ENCODE measurements around the gene LTBP3.

LTBP3 gene

GRCh38 chr11:65496304-65497140 is 61.6 kb downstream of the LTBP3 start:
- Mint-ChIP-seq H3K4me3 (no peak overlapping the region), H3K27me3 (no peaks in the 10 kb centered on the region), H3K4me1 (peaks cover 33% of the 10 kb centered on the region), H3K9me3 (no peaks in the 10 kb centered on the region), H3K36me3 (peaks cover 2% of the 10 kb centered on the region), H3K27ac (no peak overlapping the region)

DNA sequence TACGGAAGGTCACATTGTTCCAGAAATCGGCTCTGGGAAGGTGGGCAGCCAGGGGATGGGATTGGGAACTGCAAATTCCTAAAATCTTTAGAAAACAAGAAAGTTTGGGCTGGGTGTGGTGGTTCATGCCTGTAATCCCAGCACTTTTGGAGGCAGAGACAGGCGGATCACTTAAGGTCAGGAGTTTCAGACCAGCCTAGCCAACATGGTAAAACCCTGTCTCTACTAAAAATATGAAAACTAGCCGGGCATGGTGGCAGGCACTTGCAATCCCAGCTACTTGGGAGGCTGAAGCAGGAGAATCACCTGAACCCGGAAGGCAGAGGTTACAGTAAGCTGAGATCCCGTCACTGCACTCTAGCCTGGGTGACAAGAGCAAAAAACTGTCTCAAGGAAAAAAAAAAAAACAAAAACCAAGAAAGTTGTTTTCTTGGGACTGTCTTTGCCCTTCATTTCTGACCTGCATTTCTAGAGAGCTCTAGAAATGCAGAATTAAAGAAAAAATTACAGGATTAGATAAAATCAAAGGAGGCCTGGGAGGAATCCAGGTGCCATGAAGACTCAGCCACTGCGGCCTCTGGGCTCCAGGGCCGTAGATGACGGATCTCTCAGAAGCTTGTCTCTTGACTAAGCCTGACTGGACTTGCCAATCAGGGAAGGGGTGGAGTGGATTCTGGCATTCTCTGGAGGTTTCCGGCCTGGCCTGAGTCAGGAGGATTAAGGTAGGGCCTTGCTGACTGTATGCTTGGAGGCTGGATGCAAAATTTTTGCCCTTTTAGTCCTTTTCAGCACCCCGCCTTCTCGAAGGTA is 64.6 kb downstream of the LTBP3 start:
- H3K36me3 Mint-ChIP-seq, result peaks cover 2% of the 10 kb centered on the region
- peaks cover 36% of the 10 kb centered on the region for H3K4me1 Mint-ChIP-seq
- H3K27ac Mint-ChIP-seq, result peak overlapping the region; percentile 97
- H3K4me3 Mint-ChIP-seq, result peak overlapping the region; percentile 82
- H3K27me3 Mint-ChIP-seq, result no peaks in the 10 kb centered on the region
- no peaks in the 10 kb centered on the region for H3K9me3 Mint-ChIP-seq

DNA sequence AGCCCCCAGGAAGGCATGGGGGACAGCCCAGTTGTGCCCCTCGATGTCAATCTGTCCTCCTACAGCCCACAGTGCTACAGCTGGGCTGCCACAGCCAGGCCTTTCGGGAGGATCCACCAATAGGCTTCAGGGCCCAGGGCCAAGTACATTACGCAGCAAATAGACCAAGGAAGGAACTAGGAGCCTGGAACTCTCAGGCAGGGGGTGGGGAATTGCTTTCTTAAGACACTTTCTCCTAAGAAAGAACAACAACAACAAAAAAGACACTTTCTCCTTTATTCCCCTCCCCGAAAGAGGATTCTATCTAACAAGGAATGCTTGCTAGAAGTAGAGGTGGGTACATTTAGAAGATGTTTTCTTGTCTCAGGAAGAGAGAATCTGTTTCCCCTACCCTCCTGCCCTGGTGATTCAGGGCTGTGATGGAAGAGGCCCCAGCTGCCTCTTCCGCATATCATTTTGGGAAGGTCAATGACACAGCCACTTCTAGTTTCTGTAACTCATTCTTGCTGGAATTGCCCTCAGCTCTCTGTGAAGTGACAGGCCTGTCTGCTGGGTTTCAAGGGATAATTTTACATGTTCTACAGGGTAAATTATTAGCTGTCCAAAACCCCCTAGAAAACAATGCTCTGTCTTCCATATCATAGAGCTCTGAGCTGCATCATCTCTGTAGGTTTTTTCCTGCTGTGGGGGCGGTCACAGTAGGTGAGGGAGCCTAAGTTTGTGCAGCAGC is 65.4 kb downstream of the LTBP3 start:
- Mint-ChIP-seq H3K9me3 (no peaks in the 10 kb centered on the region), H3K4me3 (peak overlapping the region; percentile 82)

DNA sequence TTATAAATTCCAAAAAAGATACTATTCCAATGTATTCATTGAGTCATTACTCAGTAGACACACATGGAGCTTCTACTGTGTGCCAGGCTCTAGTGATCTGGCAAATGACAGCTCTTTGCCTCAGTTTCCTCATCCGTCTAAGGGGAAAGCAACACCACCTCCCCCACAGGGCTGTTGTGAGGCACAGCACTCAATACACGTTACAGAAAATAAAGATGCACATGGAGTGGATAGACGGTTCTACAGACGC is 65.8 kb downstream of the LTBP3 start:
- Mint-ChIP-seq H3K27ac (peak overlapping the region; percentile 66), H3K4me1 (peaks cover 45% of the 10 kb centered on the region), H3K9me3 (no peaks in the 10 kb centered on the region), H3K4me3 (peak overlapping the region; percentile 9), H3K36me3 (peaks cover 2% of the 10 kb centered on the region), H3K27me3 (no peaks in the 10 kb centered on the region)

More for the DNA sequence above, 65.4 kb downstream of the LTBP3 start:
- H3K27ac Mint-ChIP-seq, result peak overlapping the region; percentile 97
- peaks cover 44% of the 10 kb centered on the region for H3K4me1 Mint-ChIP-seq
- peaks cover 2% of the 10 kb centered on the region for H3K36me3 Mint-ChIP-seq
- no peaks in the 10 kb centered on the region for H3K27me3 Mint-ChIP-seq

- Mint-ChIP-seq H3K27ac (peak overlapping the region; percentile 66), H3K9me3 (no peaks in the 10 kb centered on the region), H3K36me3 (peaks cover 2% of the 10 kb centered on the region), H3K4me3 (no peak overlapping the region), H3K4me1 (peaks cover 40% of the 10 kb centered on the region), H3K27me3 (no peaks in the 10 kb centered on the region)
Observed at GRCh38 chr11:65491614-65492386, 66.4 kb downstream of the LTBP3 start.

GRCh38 chr11:65491163-65491465 is 67.0 kb downstream of the LTBP3 start:
- no peak overlapping the region for H3K4me3 Mint-ChIP-seq
- H3K27me3 Mint-ChIP-seq, result no peaks in the 10 kb centered on the region
- H3K9me3 Mint-ChIP-seq, result no peaks in the 10 kb centered on the region
- peaks cover 33% of the 10 kb centered on the region for H3K4me1 Mint-ChIP-seq
- no peak overlapping the region for H3K27ac Mint-ChIP-seq
- peaks cover 2% of the 10 kb centered on the region for H3K36me3 Mint-ChIP-seq

DNA sequence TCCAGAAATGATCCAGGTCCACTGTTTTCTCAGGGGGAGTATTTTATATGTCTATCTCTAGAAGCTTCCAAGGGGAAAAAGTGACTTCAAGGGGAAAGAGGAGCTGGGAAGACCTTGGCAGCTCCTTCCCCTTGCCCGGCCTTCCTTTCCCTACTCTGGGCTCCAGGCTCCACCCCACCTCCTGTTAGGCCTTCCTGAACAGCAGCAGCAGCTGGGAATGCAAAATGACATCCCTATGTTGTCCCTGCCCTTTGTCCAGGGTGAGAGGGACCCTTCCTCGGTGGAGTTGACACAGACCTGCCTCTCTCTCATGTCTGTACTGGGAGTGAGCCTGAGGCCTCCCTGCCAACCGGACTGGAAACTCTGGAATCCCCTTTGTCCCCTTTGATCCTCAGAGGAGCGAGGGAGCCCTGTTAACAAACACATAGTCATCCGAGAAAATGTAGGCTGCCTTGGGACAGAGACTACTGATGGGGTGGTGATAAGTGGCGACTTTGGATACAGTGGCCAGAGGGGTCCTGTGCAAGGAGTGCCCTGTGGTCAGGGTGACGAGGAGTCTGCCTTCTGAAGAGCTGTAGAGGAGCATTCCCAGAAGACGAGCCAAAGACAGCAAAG is 68.3 kb downstream of the LTBP3 start:
- Mint-ChIP-seq H3K9me3 (no peaks in the 10 kb centered on the region), H3K4me3 (no peak overlapping the region), H3K36me3 (peaks cover 2% of the 10 kb centered on the region), H3K4me1 (peaks cover 31% of the 10 kb centered on the region), H3K27ac (no peak overlapping the region), H3K27me3 (no peaks in the 10 kb centered on the region)

DNA sequence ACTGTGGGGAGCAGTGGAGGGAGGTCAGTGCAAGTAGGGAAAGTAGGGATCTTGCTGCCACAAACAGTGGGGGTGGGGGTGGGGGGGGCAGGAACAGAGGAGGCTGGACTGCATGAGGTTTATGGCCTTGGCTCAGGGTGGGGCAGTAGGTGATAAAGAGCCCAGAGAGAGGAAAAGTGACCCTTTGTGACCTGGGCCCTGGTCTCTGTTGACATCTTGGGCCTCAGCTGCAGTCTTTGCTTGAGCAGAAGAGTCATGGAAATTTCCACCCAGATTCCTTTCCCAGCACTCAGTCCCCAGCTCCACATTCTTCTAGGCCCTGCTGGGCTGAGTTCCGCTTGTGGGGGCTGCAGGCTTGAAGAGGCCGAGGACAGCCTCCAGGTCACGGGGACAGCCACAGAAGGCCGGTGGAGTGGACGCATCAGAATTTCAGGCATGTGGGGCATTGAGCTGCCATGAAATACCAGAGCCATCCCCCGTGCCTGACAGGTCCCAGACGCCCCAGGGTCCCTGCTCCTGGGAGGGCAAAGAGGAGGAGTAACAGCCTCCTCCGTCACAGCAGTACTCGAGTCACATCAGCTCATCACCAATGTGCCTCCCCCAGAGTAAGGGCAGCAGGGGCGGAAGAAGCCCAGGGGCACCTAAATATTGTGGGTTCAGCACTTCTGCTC is 69.0 kb downstream of the LTBP3 start:
- H3K27me3 Mint-ChIP-seq, result no peaks in the 10 kb centered on the region
- H3K4me3 Mint-ChIP-seq, result no peak overlapping the region
- H3K4me1 Mint-ChIP-seq, result peaks cover 26% of the 10 kb centered on the region
- H3K9me3 Mint-ChIP-seq, result no peaks in the 10 kb centered on the region
- peaks cover 2% of the 10 kb centered on the region for H3K36me3 Mint-ChIP-seq
- peak overlapping the region; percentile 62 for H3K27ac Mint-ChIP-seq

All from activated naive CD4-positive, alpha-beta T cell treated with anti-CD3 and anti-CD28 coated beads, Interleukin-2, amount 50 U/mL, for 24 hours (primary cell).